ENCODE results near the gene YIPF3.
A peak's percentile ranks its signal among the peaks of the same experiment; 100 is the strongest.

YIPF3 gene

GRCh38 chr6:43517505-43518357, 1.0 kb upstream of the YIPF3 start:
- DNase-seq (ENCODE audit: low spot score in 2 of 2), result peak in 1 of 2 donors; percentile 61
- no peaks in the 10 kb centered on the region for H3K36me3 Mint-ChIP-seq
- H3K27ac Mint-ChIP-seq, result no peak overlapping the region
- H3K9me3 Mint-ChIP-seq, result no peaks in the 10 kb centered on the region
- no peak overlapping the region for H3K4me3 Mint-ChIP-seq
- no peak for ATAC-seq
- H3K4me1 Mint-ChIP-seq, result peaks cover 23% of the 10 kb centered on the region

GRCh38 chr6:43516367-43516696, 394 bp downstream of the YIPF3 start:
- DNase-seq (ENCODE audit: low spot score in 2 of 2) (no peak), ATAC-seq (peak; percentile 2)
- no peaks in the 10 kb centered on the region for H3K9me3 Mint-ChIP-seq
- peaks cover 28% of the 10 kb centered on the region for H3K4me1 Mint-ChIP-seq
- H3K36me3 Mint-ChIP-seq, result no peaks in the 10 kb centered on the region
- no peak overlapping the region for H3K4me3 Mint-ChIP-seq
- no peak overlapping the region for H3K27ac Mint-ChIP-seq

- ATAC-seq (no peak), DNase-seq (ENCODE audit: low spot score in 2 of 2) (no peak)
- no peaks in the 10 kb centered on the region for H3K9me3 Mint-ChIP-seq
- H3K27ac Mint-ChIP-seq, result no peak overlapping the region
- H3K4me3 Mint-ChIP-seq, result no peak overlapping the region
- no peaks in the 10 kb centered on the region for H3K36me3 Mint-ChIP-seq
- H3K4me1 Mint-ChIP-seq, result peaks cover 30% of the 10 kb centered on the region
These were observed 918 bp downstream of the YIPF3 start for GRCh38 chr6:43515808-43516207.

DNA sequence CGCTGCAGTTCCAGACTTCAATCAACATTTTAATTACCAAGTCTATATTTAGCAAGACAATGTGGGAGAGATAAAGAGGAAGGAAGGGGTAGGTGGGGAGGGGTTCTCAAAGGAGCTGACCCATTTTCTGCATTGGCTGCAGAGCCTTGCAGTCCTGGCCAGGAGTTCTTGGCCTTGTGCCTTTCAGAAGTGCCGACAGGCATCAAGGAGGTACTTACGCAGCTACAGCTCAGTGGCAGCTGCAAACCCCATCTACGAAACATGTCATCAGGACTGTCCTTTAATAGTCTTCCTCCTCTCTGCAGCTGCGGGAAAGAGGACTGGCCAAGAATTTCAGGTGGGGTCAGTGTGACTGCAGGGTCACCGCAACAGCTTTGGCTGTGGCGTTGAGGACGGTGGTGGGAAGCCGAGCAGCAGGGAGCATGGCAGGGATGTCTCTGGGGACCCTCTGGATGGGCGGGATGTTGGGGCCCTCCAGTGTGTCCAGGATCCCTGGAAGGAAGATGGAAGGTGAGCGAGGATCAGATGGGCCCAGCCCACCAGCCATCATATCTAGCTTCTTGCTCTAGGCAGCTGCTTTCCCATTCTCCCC, 4.8 kb downstream of the YIPF3 start:
- no peaks in the 10 kb centered on the region for H3K36me3 Mint-ChIP-seq

GRCh38 chr6:43510827-43511163, 5.9 kb downstream of the YIPF3 start:
- ATAC-seq (no peak), DNase-seq (ENCODE audit: low spot score in 2 of 2) (no peak)
- peak overlapping the region; percentile 69 for H3K4me3 Mint-ChIP-seq
- H3K27ac Mint-ChIP-seq, result peak overlapping the region; percentile 73
- peaks cover 9% of the 10 kb centered on the region for H3K36me3 Mint-ChIP-seq
- peaks cover 56% of the 10 kb centered on the region for H3K4me1 Mint-ChIP-seq
- H3K9me3 Mint-ChIP-seq, result no peaks in the 10 kb centered on the region

More for the DNA sequence above, 4.8 kb downstream of the YIPF3 start:
- Mint-ChIP-seq H3K27ac (peak overlapping the region; percentile 32), H3K9me3 (no peaks in the 10 kb centered on the region), H3K4me3 (no peak overlapping the region), H3K4me1 (peaks cover 52% of the 10 kb centered on the region)
- ATAC-seq (no peak), DNase-seq (ENCODE audit: low spot score in 2 of 2) (no peak)

GRCh38 chr6:43509984-43510826, 6.5 kb downstream of the YIPF3 start, which contains the start of gene LRRC73:
LRRC73 (minus strand) TSS chr6:43510346; CDS start chr6:43509785, 561 bp downstream.
- peak; percentile 81 for ATAC-seq
- Mint-ChIP-seq H3K9me3 (no peaks in the 10 kb centered on the region), H3K4me3 (peak within 1 kb of the TSS; percentile 69), H3K4me1 (peaks cover 51% of the 10 kb centered on the region), H3K27ac (peak within 1 kb of the TSS; percentile 78), H3K36me3 (peaks cover 9% of the 10 kb centered on the region)
- peak; percentile 82 to 90 for DNase-seq (ENCODE audit: low spot score in 2 of 2)

GRCh38 chr6:43509142-43509983, 7.4 kb downstream of the YIPF3 start:
- H3K9me3 Mint-ChIP-seq, result no peaks in the 10 kb centered on the region
- DNase-seq (ENCODE audit: low spot score in 2 of 2) (no peak), ATAC-seq (peak; percentile 3)
- H3K36me3 Mint-ChIP-seq, result peaks cover 14% of the 10 kb centered on the region
- peak overlapping the region; percentile 78 for H3K27ac Mint-ChIP-seq
- peaks cover 47% of the 10 kb centered on the region for H3K4me1 Mint-ChIP-seq
- H3K4me3 Mint-ChIP-seq, result peak overlapping the region; percentile 69

- no peaks in the 10 kb centered on the region for H3K9me3 Mint-ChIP-seq
- H3K4me1 Mint-ChIP-seq, result peaks cover 45% of the 10 kb centered on the region
- peak overlapping the region; percentile 69 for H3K4me3 Mint-ChIP-seq
- H3K36me3 Mint-ChIP-seq, result peaks cover 20% of the 10 kb centered on the region
- peak overlapping the region; percentile 78 for H3K27ac Mint-ChIP-seq
- DNase-seq (ENCODE audit: low spot score in 2 of 2) (no peak), ATAC-seq (no peak)
These were observed 8.1 kb downstream of the YIPF3 start for GRCh38 chr6:43508481-43509141.

GRCh38 chr6:43506667-43507471, 9.9 kb downstream of the YIPF3 start:
- Mint-ChIP-seq H3K9me3 (no peaks in the 10 kb centered on the region), H3K36me3 (peaks cover 32% of the 10 kb centered on the region), H3K4me3 (no peak overlapping the region), H3K27ac (peak overlapping the region; percentile 89), H3K4me1 (peaks cover 34% of the 10 kb centered on the region)
- peak; percentile 83 to 92 for DNase-seq (ENCODE audit: low spot score in 2 of 2)
- ATAC-seq, result peak; percentile 79

DNA sequence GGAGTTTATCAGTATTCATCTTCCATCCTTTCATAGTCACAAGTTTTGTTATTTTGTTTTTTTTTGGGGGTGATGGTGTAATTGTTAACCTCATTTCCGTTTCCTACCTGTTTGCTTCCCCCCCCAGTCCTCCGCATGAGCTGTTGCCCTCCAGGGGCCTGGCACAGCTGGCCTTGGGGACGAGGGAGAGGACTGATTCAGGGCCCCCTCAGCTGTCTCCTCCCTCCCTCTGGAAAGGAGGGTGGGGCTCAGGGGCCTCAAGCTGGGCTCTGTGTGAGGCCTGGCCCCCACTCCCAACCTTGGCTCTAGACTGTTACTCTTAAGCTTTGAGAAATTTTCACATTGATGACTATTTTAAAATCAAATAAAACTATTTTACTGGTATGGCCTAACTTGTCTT, 10.6 kb downstream of the YIPF3 start:
- DNase-seq (ENCODE audit: low spot score in 2 of 2), result no peak
- Mint-ChIP-seq H3K4me1 (peaks cover 34% of the 10 kb centered on the region), H3K9me3 (no peaks in the 10 kb centered on the region), H3K27ac (peak overlapping the region; percentile 89), H3K36me3 (peaks cover 39% of the 10 kb centered on the region), H3K4me3 (no peak overlapping the region)
- no peak for ATAC-seq

- Mint-ChIP-seq H3K36me3 (peaks cover 43% of the 10 kb centered on the region), H3K9me3 (no peaks in the 10 kb centered on the region), H3K4me3 (no peak overlapping the region), H3K4me1 (peaks cover 32% of the 10 kb centered on the region), H3K27ac (peak overlapping the region; percentile 89)
- DNase-seq (ENCODE audit: low spot score in 2 of 2), result no peak
- ATAC-seq, result no peak
These were observed 11.0 kb downstream of the YIPF3 start for GRCh38 chr6:43505718-43506117.

DNA sequence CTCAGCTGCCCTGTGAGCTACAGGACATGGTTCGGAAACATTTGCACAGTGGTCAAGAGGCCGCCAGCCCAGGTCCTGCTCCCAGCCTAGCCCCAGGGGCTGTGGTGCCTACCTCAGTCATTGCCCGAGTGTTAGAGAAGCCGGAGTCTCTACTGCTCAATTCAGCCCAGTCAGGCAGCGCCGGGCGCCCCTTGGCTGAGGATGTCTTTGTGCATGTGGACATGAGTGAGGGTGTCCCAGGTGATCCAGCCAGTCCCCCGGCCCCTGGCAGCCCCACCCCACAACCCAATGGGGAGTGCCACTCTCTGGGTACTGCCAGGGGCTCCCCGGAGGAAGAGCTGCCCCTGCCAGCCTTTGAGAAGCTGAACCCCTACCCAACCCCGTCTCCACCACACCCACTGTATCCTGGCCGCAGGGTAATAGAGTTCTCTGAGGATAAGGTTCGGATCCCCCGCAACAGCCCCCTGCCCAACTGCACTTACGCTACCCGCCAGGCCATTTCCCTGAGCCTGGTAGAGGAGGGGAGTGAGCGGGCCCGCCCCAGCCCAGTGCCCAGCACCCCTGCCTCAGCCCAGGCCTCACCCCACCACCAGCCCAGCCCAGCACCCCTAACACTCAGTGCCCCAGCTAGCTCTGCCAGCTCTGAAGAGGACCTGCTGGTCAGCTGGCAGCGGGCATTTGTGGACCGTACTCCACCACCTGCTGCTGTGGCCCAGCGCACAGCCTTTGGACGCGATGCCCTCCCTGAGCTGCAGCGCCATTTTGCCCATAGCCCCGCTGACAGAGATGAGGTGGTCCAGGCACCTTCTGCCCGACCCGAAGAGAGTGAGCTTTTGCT, 11.8 kb downstream of the YIPF3 start:
- Mint-ChIP-seq H3K27ac (no peak overlapping the region), H3K9me3 (no peaks in the 10 kb centered on the region)

DNA sequence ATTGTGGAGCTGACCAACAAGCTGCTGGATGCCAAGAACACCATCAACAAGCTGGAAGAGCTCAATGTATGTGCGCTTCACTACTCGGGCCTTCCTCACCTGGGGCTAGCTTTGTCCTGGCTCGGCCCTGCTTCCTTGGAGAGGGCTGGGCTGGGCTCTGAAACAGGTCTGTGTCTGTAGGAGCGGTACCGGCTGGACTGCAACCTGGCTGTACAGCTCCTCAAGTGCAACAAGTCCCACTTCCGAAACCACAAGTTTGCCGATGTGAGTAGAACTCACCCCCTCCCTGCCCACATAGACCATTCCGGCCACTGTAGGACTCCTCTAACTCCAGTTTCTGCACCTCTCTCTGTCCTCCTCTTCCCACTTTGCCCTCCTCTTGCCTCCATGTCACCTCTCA, 13.3 kb downstream of the YIPF3 start:
- peaks cover 66% of the 10 kb centered on the region for H3K36me3 Mint-ChIP-seq
- H3K27ac Mint-ChIP-seq, result peak overlapping the region; percentile 71
- H3K4me3 Mint-ChIP-seq, result no peak overlapping the region

More for the DNA sequence above, 11.8 kb downstream of the YIPF3 start:
- no peak for ATAC-seq
- Mint-ChIP-seq H3K4me3 (no peak overlapping the region), H3K36me3 (peaks cover 51% of the 10 kb centered on the region), H3K4me1 (peaks cover 29% of the 10 kb centered on the region)
- DNase-seq (ENCODE audit: low spot score in 2 of 2), result no peak

More for the DNA sequence above, 13.3 kb downstream of the YIPF3 start:
- no peak for DNase-seq (ENCODE audit: low spot score in 2 of 2)
- no peak for ATAC-seq
- H3K4me1 Mint-ChIP-seq, result peaks cover 18% of the 10 kb centered on the region
- no peaks in the 10 kb centered on the region for H3K9me3 Mint-ChIP-seq

All from stimulated activated effector memory CD8-positive, alpha-beta T cell treated with anti-CD3 and anti-CD28 coated beads, Interleukin-12 subunit alpha, Interleukin-12 subunit beta, amount 100 ng/mL, for 72 hours (primary cell).